Lung (tissue), 12 donors: ENCODE data around the gene MAPKAPK3. TPM values are rescaled to one million over a fixed set of nuclear protein-coding genes. Genes with fewer than 3 reads are reported as not detected.

ENCODE experiments used
- ATAC-seq: fragments of 200-7000 bp; cut with Tn5 transposase; one replicate; pipeline ENCODE4 v1.9.1; 2020; ENCODE audit warnings: moderate number of reproducible peaks; ENCODE audit not compliant: insufficient read depth, low FRiP score
- DNase-seq, 3 donors: peaks; one replicate each; pipeline ENCODE4 v3.0.0-alpha.2; 2013 to 2017
- H3K27ac ChIP-seq, 2 donors: one replicate each; pipeline ENCODE4 v1.5.1; 2013; ENCODE audit warnings: mild to moderate bottlenecking in 2 of 2, moderate library complexity in 2 of 2, control low read depth in 1 of 2, inconsistent platforms in 1 of 2, low read depth in 1 of 2, low read length in 1 of 2
- H3K27me3 ChIP-seq, 3 donors: one replicate each; pipeline ENCODE4 v1.5.1; 2013; ENCODE audit warnings: low read length in 2 of 3; ENCODE audit not compliant: control insufficient read depth in 3 of 3, insufficient read depth in 3 of 3
- H3K36me3 ChIP-seq, 4 donors: one replicate each; pipeline ENCODE4 v1.5.1; 2013; ENCODE audit warnings: low read length in 4 of 4, mild to moderate bottlenecking in 1 of 4, moderate library complexity in 1 of 4; ENCODE audit not compliant: control insufficient read depth in 4 of 4, insufficient read depth in 4 of 4
- H3K4me1 ChIP-seq, 5 donors: one replicate each; pipeline ENCODE4 v1.5.1; 2013; ENCODE audit warnings: low read length in 5 of 5, mild to moderate bottlenecking in 2 of 5, moderate library complexity in 1 of 5; ENCODE audit not compliant: control insufficient read depth in 5 of 5, insufficient read depth in 5 of 5
- H3K4me3 ChIP-seq: one replicate; pipeline ENCODE4 v1.5.1; 2013; ENCODE audit warnings: mild to moderate bottlenecking, control low read depth, moderate library complexity
- H3K9ac ChIP-seq, 2 donors: one replicate each; pipeline ENCODE4 v1.5.1; 2013; ENCODE audit warnings: low read length in 2 of 2, control low read depth in 1 of 2; ENCODE audit not compliant: insufficient read depth in 1 of 2
- H3K9me3 ChIP-seq, 4 donors: one replicate each; pipeline ENCODE4 v1.5.1; 2013; ENCODE audit warnings: low read length in 3 of 4, mild to moderate bottlenecking in 1 of 4, moderate library complexity in 1 of 4; ENCODE audit not compliant: control insufficient read depth in 4 of 4, insufficient read depth in 3 of 4
- WGBS, 2 donors: extraction: QIAGEN DNeasy Blood & Tissue Kit; methylation state at CpG; one replicate each; pipeline ENCODE4 v1.1.7; 2013; 5-methylcytosine and 5-hydroxymethylcytosine counted together
- polyA plus RNA-seq, 2 donors: library from polyadenylated mRNA; stranded (reverse); fragments of 200-250 nt; gene quantifications; one replicate each; pipeline ENCODE4 v1.2.1, GENCODE V29; 2013
- total RNA-seq, 2 donors: library from RNA; depleted of rRNA in 1 of 2; stranded (reverse); fragments of >200 nt in 1 of 2; gene quantifications; one replicate each; pipeline ENCODE4 v1.2.1, GENCODE V29; 2014 to 2021
- TF ChIP-seq, protein P1 (sequence below): IDR thresholded peaks from 2 replicates; pipeline ENCODE4 v1.5.1; 2012; ENCODE audit warnings: mild to moderate bottlenecking; ENCODE audit errors: control extremely low read depth, extremely low read depth
- donor health status: control.
- donor health status: control.
- donor health status: Bipolar disorder and iron deficiency.
- donor health status: healthy.
- donor health status: DM: yes; HTN: yes; CAD: no.

MAPKAPK3 gene
- total and polyA plus RNA-seq, 4 donors: 23.6 to 96.1 (median 71.4) TPM

DNA sequence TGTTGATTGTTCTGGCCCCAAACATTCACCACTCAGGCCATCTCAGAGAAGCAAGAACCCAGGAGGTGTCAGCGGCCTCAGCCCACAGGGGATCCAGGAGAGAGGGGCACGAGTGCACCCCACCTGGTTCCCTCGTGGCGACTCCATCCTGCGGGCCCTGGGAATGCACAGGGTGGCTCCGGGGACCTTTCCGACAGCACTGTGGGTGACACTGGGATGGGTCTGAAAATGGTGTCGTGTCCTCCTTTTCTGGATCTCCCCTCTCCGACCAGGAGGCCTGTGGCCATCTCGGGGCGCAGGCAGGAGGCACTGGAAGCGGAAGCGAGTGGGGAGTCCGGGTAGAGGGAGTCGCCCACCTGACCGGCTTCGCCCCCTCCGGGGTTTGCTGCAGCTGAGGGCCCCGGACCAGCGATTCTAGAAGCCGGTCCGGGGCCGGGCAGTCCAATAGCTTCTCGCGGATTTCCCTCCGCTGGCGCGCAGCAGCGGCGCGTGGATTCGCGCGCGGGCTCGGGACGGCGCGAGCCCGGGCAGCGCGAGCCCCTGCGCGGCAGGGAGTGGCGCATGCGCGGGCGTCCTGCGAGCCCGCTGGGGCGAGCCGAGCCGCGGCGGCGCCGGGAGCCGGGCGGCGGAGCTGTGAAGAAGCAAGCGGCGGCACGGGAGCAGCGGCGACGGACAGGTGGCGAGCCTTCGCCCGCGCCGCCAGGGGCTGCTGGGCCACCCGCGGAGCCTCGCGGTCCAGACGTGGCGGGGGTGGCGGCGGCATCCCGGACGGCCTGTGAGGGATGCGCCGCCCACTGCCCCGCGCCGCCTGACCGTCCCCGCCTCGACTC is 57.6 kb downstream of the MAPKAPK3 start, which contains the start of gene DOCK3:
DOCK3 (plus strand) TSS at position 579 of the 830 bp plus-strand sequence. CDS start 337 bp downstream, outside the sequence.
- DNase-seq (peak; percentile 43 to 77 (median 59)), ATAC-seq (peak; percentile 61)
- H3K4me1 ChIP-seq: peaks cover 0 to 4% (median 0%) of the 10 kb centered on the region in 5 donors
- WGBS, 2 donors: 3% methylated on average over 53 to 89 of the region's 89 CpGs
- H3K9ac ChIP-seq: no peak within 1 kb of the TSS
- peak within 1 kb of the TSS; percentile 57 for H3K4me3 ChIP-seq
- peak within 1 kb of the TSS in 1 of 2 donors; percentile 54 for H3K27ac ChIP-seq
- no peaks in the 10 kb centered on the region for H3K9me3 ChIP-seq
- TF ChIP-seq, protein P1, sequence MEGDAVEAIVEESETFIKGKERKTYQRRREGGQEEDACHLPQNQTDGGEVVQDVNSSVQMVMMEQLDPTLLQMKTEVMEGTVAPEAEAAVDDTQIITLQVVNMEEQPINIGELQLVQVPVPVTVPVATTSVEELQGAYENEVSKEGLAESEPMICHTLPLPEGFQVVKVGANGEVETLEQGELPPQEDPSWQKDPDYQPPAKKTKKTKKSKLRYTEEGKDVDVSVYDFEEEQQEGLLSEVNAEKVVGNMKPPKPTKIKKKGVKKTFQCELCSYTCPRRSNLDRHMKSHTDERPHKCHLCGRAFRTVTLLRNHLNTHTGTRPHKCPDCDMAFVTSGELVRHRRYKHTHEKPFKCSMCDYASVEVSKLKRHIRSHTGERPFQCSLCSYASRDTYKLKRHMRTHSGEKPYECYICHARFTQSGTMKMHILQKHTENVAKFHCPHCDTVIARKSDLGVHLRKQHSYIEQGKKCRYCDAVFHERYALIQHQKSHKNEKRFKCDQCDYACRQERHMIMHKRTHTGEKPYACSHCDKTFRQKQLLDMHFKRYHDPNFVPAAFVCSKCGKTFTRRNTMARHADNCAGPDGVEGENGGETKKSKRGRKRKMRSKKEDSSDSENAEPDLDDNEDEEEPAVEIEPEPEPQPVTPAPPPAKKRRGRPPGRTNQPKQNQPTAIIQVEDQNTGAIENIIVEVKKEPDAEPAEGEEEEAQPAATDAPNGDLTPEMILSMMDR: no peak
- H3K27me3 ChIP-seq: peaks cover 0 to 71% (median 68%) of the 10 kb centered on the region in 3 donors
- no peaks in the 10 kb centered on the region for H3K36me3 ChIP-seq

DNA sequence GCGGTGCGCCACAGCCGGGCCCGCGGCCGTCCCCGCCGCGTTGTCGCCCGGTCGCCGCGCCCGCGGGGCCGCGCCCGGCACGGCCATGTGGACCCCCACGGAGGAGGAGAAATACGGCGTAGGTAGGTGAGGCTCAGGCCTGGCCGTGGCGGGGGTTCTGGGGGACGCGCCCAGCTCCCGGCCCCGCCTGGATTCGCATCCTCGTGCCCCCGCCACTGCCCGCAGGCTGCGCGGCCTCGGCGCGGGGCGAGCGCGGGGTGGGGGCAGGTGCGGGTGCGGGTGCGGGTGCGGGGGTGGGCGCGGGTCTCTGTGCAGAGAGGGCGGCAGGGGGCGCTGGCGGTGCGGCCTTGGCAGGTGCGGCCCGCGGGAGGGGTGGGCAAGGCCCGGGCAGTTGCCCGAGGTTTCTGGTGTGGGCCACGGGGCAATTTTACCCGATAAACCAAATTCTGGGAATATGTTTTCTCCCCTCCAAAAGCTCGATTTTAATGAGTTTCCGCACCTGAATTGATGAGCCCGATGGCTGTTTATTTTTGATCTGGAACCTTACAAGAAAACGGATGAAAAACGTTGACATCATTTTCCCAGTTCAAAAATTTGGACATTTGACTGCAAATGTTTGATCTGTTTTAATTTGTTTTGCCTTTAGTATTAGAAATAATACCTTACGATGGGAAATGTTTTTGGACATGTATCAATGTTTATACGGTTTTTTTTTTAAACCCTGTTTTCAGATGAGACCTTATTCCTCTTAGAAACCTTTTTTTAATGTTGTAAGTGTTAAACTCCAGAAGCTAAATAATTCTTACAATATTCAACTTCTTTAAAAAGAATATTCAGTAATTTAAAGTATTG is 58.5 kb downstream of the MAPKAPK3 start:
- DNase-seq (peak in 1 of 3 donors; percentile 48), ATAC-seq (no peak)
- Histone ChIP-seq H3K9me3 (no peaks in the 10 kb centered on the region), H3K4me3 (peak overlapping the region; percentile 57), H3K9ac (no peak overlapping the region), H3K27me3 (peaks cover 0 to 69% (median 65%) of the 10 kb centered on the region in 3 donors), H3K36me3 (no peaks in the 10 kb centered on the region), H3K27ac (peak overlapping the region in 1 of 2 donors; percentile 54), H3K4me1 (peaks cover 0 to 4% (median 0%) of the 10 kb centered on the region in 5 donors)
- WGBS, 2 donors: 3% methylated on average over 57 to 65 of the region's 65 CpGs
- TF ChIP-seq, protein P1: no peak

DNA sequence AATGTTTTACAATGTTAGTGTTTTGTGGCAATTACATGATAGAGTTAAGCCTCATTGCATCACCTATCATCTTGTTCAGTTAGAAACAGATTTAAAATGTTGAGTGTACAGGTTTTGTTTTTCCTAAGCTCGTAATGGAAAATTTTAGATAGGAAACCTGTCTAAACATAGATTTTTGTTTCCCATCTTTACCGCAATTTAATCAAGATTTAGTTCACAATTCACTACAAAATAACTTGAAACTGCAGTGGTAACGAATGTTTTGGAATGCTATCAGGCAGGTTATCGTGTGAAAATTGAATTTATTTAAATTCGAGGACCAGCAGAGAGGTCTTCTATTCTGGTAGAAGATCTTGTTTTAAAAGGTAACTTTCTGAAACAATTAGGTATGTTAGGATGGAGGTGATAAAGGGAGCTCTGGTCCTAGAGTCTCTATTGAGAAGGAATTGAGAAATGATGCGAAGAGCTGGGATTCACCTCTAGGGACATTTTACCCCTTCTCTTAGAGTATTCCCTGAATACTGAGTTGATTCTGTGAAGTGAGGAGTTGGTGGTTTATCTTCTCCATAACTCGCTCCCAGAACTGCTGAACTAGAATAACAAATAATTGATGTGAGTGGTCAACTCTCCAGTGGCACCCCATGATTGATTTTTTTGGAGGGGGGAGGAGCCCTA is 59.2 kb downstream of the MAPKAPK3 start:
- Histone ChIP-seq H3K36me3 (no peaks in the 10 kb centered on the region), H3K9me3 (no peaks in the 10 kb centered on the region), H3K9ac (no peak overlapping the region), H3K4me1 (peaks cover 0 to 4% (median 0%) of the 10 kb centered on the region in 5 donors), H3K4me3 (no peak overlapping the region), H3K27me3 (peaks cover 0 to 66% (median 61%) of the 10 kb centered on the region in 3 donors), H3K27ac (no peak overlapping the region)
- TF ChIP-seq, protein P1: no peak
- ATAC-seq (no peak), DNase-seq (no peak)
- 77 to 79% methylated on average over 7 of the region's 7 CpGs for WGBS, 2 donors
